A549 (cell line): ENCODE data around the gene RMC1. TPM values are rescaled to one million over a fixed set of nuclear protein-coding genes. Genes with fewer than 3 reads are reported as not detected.
A peak's percentile ranks its signal among the peaks of the same experiment; 100 is the strongest.

Experiments
- ATAC-seq, 2 experiments: fragments of 200-7000 bp in 1 of 2; fragments of >200 bp in 1 of 2; cut with Nextera tagmentation in 1 of 2; cut with Tn5 transposase in 1 of 2; 3 replicates each; pipeline versions ENCODE4 v1.8.0 to v1.9.1; 2018 to 2020; ENCODE audit warnings: mild to moderate bottlenecking in 1 of 2, moderate library complexity in 1 of 2
- CTCF ChIA-PET: fragments of 300-600 bp; sonication (Branson Sonifier 250); formaldehyde crosslinking; extraction: SDS; loops from one replicate; lab custom pipeline; 2021; ENCODE audit warnings: antibody characterized with exemption, inconsistent platforms; lab: Yijun Ruan, JAX
- POLR2A ChIA-PET: fragments of 350-600 bp; formaldehyde crosslinking; extraction: SDS; loops from one replicate; lab custom pipeline; 2021; ENCODE audit warnings: antibody characterized with exemption, inconsistent platforms; lab: Yijun Ruan, JAX
- DNase-seq, 2 experiments: peaks; one replicate each; pipeline versions ENCODE4 v3.0.0 to v3.0.0-alpha.2; 2011 to 2016; ENCODE audit warnings: low read depth in 1 of 2, low spot score in 1 of 2
- FAIRE-seq: peaks from 2 replicates; lab custom pipeline; 2011; peaks lifted over from hg19 to GRCh38; lab: Jason Lieb, UNC
- H3K27ac ChIP-seq, 2 experiments: fragments of >200 bp; sonication (Bioruptor Twin); formaldehyde crosslinking; 3 replicates each; pipeline ENCODE4 v1.5.1; 2016 to 2017
- H3K4me1 ChIP-seq: fragments of >200 bp; sonication (Bioruptor Twin); formaldehyde crosslinking; 3 replicates; pipeline ENCODE4 v1.6.1; 2016
- H3K4me2 ChIP-seq: fragments of >200 bp; sonication (Bioruptor Twin); formaldehyde crosslinking; 3 replicates; pipeline ENCODE4 v1.6.1; 2016
- H3K4me3 ChIP-seq: fragments of >200 bp; sonication (Bioruptor Twin); formaldehyde crosslinking; 3 replicates; pipeline ENCODE4 v1.5.1; 2016
- H3K9me3 ChIP-seq: fragments of >200 bp; sonication (Bioruptor Twin); formaldehyde crosslinking; 3 replicates; pipeline ENCODE4 v1.6.1; 2016
- BHLHE40 ChIP-seq: IDR thresholded peaks from 2 replicates; pipeline ENCODE4 v1.6.1; 2012; ENCODE audit warnings: low read depth, low read length, inconsistent platforms
- CBX2 ChIP-seq: fragments of 200-600 bp; sonication (generic); IDR thresholded peaks from 2 replicates; pipeline ENCODE4 v1.6.1; 2016; ENCODE audit warnings: low read depth, mild to moderate bottlenecking, borderline replicate concordance
- CBX8 ChIP-seq: fragments of 200-600 bp; sonication (generic); IDR thresholded peaks from 2 replicates; pipeline ENCODE4 v1.6.1; 2016
- CEBPB ChIP-seq, 2 experiments: fragments of >200 bp in 1 of 2; sonication (Bioruptor Twin) in 1 of 2; formaldehyde crosslinking in 1 of 2; IDR thresholded peaks; 2 replicates each; pipeline ENCODE4 v1.6.1; 2012 to 2016
- CHD4 ChIP-seq: fragments of 200-600 bp; sonication (generic); IDR thresholded peaks from 2 replicates; pipeline ENCODE4 v1.6.1; 2016; ENCODE audit warnings: antibody characterized with exemption, mild to moderate bottlenecking, borderline replicate concordance
- EP300 ChIP-seq, 2 experiments: fragments of >200 bp; sonication (Bioruptor Twin); formaldehyde crosslinking; IDR thresholded peaks; 2 replicates in 1 of 2; 3 replicates in 1 of 2; pipeline ENCODE4 v1.6.1; 2016 to 2017
- FOSL2 ChIP-seq, 2 experiments: fragments of 450-650 bp in 1 of 2; fragments of >200 bp in 1 of 2; sonication (Bioruptor Twin) in 1 of 2; formaldehyde crosslinking; IDR thresholded peaks; 2 replicates each; pipeline versions ENCODE4 v1.5.0 to v1.6.1; 2016 to 2020; ENCODE audit warnings: mild to moderate bottlenecking in 1 of 2, moderate library complexity in 1 of 2
- GATA3 ChIP-seq: IDR thresholded peaks from 2 replicates; pipeline ENCODE4 v1.6.1; 2012; ENCODE audit warnings: borderline replicate concordance
- HEYL ChIP-seq: fragments of 250-450 bp; sonication (Bioruptor Pico); IDR thresholded peaks from 2 replicates; pipeline ENCODE4 v1.8.0; 2021; ENCODE audit warnings: mild to moderate bottlenecking, moderate library complexity
- HOXA7 ChIP-seq: fragments of 250-450 bp; sonication (Bioruptor Pico); IDR thresholded peaks from 2 replicates; pipeline ENCODE4 v1.5.0; 2020; ENCODE audit warnings: mild to moderate bottlenecking, moderate library complexity
- HOXB13 ChIP-seq: fragments of 250-450 bp; sonication (Bioruptor Pico); IDR thresholded peaks from 2 replicates; pipeline ENCODE4 v1.5.0; 2020; ENCODE audit warnings: low read depth, mild to moderate bottlenecking, moderate library complexity
- JUNB ChIP-seq: fragments of >200 bp; sonication (Bioruptor Twin); formaldehyde crosslinking; IDR thresholded peaks from 2 replicates; pipeline ENCODE4 v1.6.1; 2016
- KDM5A ChIP-seq: fragments of 200-600 bp; sonication (generic); IDR thresholded peaks from 2 replicates; pipeline ENCODE4 v1.6.1; 2016; ENCODE audit warnings: antibody characterized with exemption, mild to moderate bottlenecking
- MAFK ChIP-seq: fragments of 450-650 bp; IDR thresholded peaks from 2 replicates; pipeline ENCODE4 v1.6.1; 2014; ENCODE audit not compliant: partially characterized antibody
- MAZ ChIP-seq: fragments of 150-350 bp; IDR thresholded peaks from 2 replicates; pipeline ENCODE4 v1.6.1; 2014; ENCODE audit warnings: antibody characterized with exemption, low read depth, low read length, borderline replicate concordance
- MYC ChIP-seq: IDR thresholded peaks from 2 replicates; pipeline ENCODE4 v1.6.1; 2012; ENCODE audit warnings: mild to moderate bottlenecking, inconsistent platforms, low read length, improper control_type of control experiment, borderline replicate concordance
- NR3C1 ChIP-seq: fragments of >200 bp; sonication (Bioruptor Twin); formaldehyde crosslinking; IDR thresholded peaks from 3 replicates; pipeline ENCODE4 v1.6.1; 2017
- POLR2A ChIP-seq: IDR thresholded peaks from 2 replicates; pipeline ENCODE4 v1.6.1; 2012; ENCODE audit warnings: mild to moderate bottlenecking, low read length
- RCOR1 ChIP-seq: fragments of 150-350 bp; IDR thresholded peaks from 2 replicates; pipeline ENCODE4 v1.6.1; 2014; ENCODE audit warnings: antibody characterized with exemption, low read length, low read depth
- RNF2 ChIP-seq: fragments of 200-600 bp; sonication (generic); IDR thresholded peaks from 2 replicates; pipeline ENCODE4 v1.6.1; 2016; ENCODE audit warnings: low read depth, mild to moderate bottlenecking, antibody characterized with exemption, moderate library complexity, borderline replicate concordance
- SREBF2 ChIP-seq: fragments of 450-650 bp; IDR thresholded peaks from 2 replicates; pipeline ENCODE4 v1.6.1; 2014; ENCODE audit warnings: mild to moderate bottlenecking, moderate library complexity
- ZC3H11A ChIP-seq: fragments of 450-650 bp; IDR thresholded peaks from 2 replicates; pipeline ENCODE4 v1.6.1; 2014; ENCODE audit warnings: antibody characterized with exemption, mild to moderate bottlenecking
- ZFP36 ChIP-seq: fragments of 450-650 bp; IDR thresholded peaks from 2 replicates; pipeline ENCODE4 v1.6.1; 2014; ENCODE audit warnings: borderline replicate concordance; ENCODE audit not compliant: partially characterized antibody
- ZSCAN20 ChIP-seq: fragments of 250-450 bp; sonication (Bioruptor Pico); IDR thresholded peaks from 2 replicates; pipeline ENCODE4 v1.8.0; 2022; ENCODE audit warnings: mild to moderate bottlenecking, moderate library complexity
- WGBS: methylation state at CpG from one replicate; pipeline ENCODE4 v1.1.6; 2017; ENCODE audit errors: missing lambda C conversion rate; 5-methylcytosine and 5-hydroxymethylcytosine counted together
- polyA minus RNA-seq: library from RNA; depleted of rRNA, polyadenylated mRNA; stranded (reverse); fragments of >200 nt; gene quantifications from 2 replicates; pipeline ENCODE4 v1.2.3, GENCODE V29; 2011; rRNA and poly(A)+ RNA removed
- polyA plus RNA-seq, 4 experiments: library from polyadenylated mRNA; depleted of rRNA in 3 of 4; stranded (reverse); fragments of >200 nt; fragmentation: RNase III in 1 of 4; extraction: RNeasy Plus Mini Kit Qiagen cat#74134 plus additional on column Dnase treatment in 1 of 4; gene quantifications; 2 replicates in 3 of 4; 3 replicates in 1 of 4; pipeline ENCODE4 v1.2.3, GENCODE V29; 2011 to 2017
- TF ChIP-seq, protein P1 (sequence below): fragments of 200-600 bp; sonication (generic); IDR thresholded peaks from 2 replicates; pipeline ENCODE4 v1.6.1; 2016; ENCODE audit warnings: antibody characterized with exemption, mild to moderate bottlenecking, moderate library complexity
- TF ChIP-seq, protein P2 (sequence below): fragments of >200 bp; sonication (Bioruptor Twin); formaldehyde crosslinking; IDR thresholded peaks from 3 replicates; pipeline ENCODE4 v1.5.1; 2016
- TF ChIP-seq, protein P3 (sequence below): fragments of 250-450 bp; sonication (Bioruptor Pico); IDR thresholded peaks from 2 replicates; pipeline ENCODE4 v1.5.0; 2020; ENCODE audit warnings: low read depth, mild to moderate bottlenecking, moderate library complexity
- TF ChIP-seq, protein P4 (sequence below): fragments of >200 bp; sonication (Bioruptor Twin); formaldehyde crosslinking; IDR thresholded peaks from 2 replicates; pipeline ENCODE4 v1.6.1; 2016
- TF ChIP-seq, protein P5 (sequence below): IDR thresholded peaks from 2 replicates; pipeline ENCODE4 v1.6.1; 2012
- TF ChIP-seq, protein P6 (sequence below): IDR thresholded peaks from 2 replicates; pipeline ENCODE4 v1.6.1; 2012; ENCODE audit warnings: low read depth, borderline replicate concordance
- TF ChIP-seq, protein P7 (sequence below): fragments of 450-650 bp; IDR thresholded peaks from 2 replicates; pipeline ENCODE4 v1.6.1; 2014; ENCODE audit warnings: antibody characterized with exemption

RMC1 gene
- 17.5 and 28.5 TPM in 2 replicates for polyA plus RNA-seq (2011; rRNA removed)
- polyA plus RNA-seq (2012; cell fraction: cytosol; rRNA removed) = 14.8 and 16.4 TPM in 2 replicates
- polyA plus RNA-seq (2012; cell fraction: nucleus; rRNA removed) = 21.0 and 22.8 TPM in 2 replicates
- polyA plus RNA-seq (2017; fragmentation: RNase III; extraction: RNeasy Plus Mini Kit Qiagen cat#74134 plus additional on column Dnase treatment) = 13.9 to 15.7 TPM (median 14.7 TPM) in 3 replicates
- polyA minus RNA-seq = 12.7 and 13.5 TPM in 2 replicates

DNA sequence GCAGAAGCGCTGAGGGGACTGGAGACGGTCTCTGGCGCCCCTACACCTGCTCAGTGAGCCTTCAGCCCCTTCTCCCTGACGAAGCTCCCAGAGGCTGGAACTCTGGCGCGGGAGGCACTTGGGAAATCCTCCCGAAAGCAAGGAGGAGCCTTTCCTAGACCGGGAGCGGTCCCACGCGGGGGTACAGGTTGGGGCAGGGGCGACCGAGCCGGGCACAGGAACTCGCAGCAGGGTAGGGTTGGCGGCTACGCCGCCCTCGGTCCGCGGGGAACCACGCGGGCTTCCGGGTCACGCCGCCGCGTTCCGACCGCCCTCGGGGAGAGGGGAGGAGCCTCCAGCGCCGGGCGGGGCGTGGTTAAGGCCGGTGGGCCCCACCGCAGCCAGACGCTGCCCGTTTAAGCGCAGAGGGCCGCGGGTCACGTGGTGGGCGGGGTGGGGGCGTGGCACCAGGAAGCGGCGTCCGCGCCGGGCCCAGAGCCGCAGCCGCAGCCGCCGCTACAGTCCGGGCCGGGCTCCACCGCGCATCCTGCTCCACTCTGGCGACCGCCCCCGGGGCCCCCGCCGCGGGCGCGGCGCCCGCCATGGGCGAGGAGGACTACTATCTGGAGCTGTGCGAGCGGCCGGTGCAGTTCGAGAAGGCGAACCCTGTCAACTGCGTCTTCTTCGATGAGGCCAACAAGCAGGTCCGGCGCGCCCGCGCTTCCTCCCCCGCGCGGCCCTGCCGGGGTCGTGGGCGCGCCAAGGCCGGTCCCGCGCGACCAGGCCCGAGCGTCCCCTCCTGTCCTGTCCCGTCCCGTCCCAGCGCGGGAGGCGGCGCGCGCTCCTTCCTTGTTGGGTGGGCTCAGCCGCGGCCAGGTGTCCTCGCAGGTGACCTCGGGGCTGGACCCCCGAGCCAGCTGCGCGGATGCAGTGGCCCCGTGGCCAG is at the start of gene RMC1:
Gene RMC1 (plus strand): TSS at position 474 of the 925 bp plus-strand sequence. CDS start 108 bp downstream, at position 582.
- Histone ChIP-seq H3K4me1 (peaks cover 10% of the 10 kb centered on the region), H3K4me3 (peak within 1 kb of the TSS; percentile 71), H3K27ac (peak within 1 kb of the TSS; percentile 83 to 90), H3K4me2 (peak within 1 kb of the TSS; percentile 95), H3K9me3 (no peaks in the 10 kb centered on the region)
- DNase-seq (peak; percentile 54 to 92), ATAC-seq (peak; percentile 86 to 89), FAIRE-seq (no peak)
- WGBS = 4% methylated on average over 11 of the region's 110 CpGs
- ChIA-PET POLR2A (no interaction called here), CTCF (interaction anchor here (1.0 to 3.6 kb wide), 3 partner anchors 40 to 309 kb away, joined by 3 to 12 read pairs (median 5); no protein-coding TSS in a partner anchor)
- TF ChIP-seq ZFP36 (no peak), BHLHE40 (0 out of 2 replicates have a peak, but pooled peaks have one; percentile 25), JUNB (no peak), HOXB13 (no peak), FOSL2 (IDR thresholded peaks at IDR 0.05) (no peak), FOSL2 (CRISPR knock-in tag; IDR thresholded peaks at IDR 0.05) (no peak), EP300 (IDR thresholded peaks at IDR 0.05) (no peak), MAFK (no peak), POLR2A (peak; percentile 73), RCOR1 (no peak), NR3C1 (no peak), CHD4 (no peak), HOXA7 (no peak), KDM5A (no peak), ZSCAN20 (CRISPR knock-in tag) (no peak), HEYL (CRISPR knock-in tag) (no peak), ZC3H11A (no peak), MAZ (no peak), RNF2 (no peak), CEBPB (IDR thresholded peaks at IDR 0.05) (no peak), CBX8 (no peak), CBX2 (no peak), SREBF2 (no peak), MYC (no peak), GATA3 (0 out of 2 replicates have a peak, but pooled peaks have one; percentile 10)
- TF ChIP-seq, protein P1, sequence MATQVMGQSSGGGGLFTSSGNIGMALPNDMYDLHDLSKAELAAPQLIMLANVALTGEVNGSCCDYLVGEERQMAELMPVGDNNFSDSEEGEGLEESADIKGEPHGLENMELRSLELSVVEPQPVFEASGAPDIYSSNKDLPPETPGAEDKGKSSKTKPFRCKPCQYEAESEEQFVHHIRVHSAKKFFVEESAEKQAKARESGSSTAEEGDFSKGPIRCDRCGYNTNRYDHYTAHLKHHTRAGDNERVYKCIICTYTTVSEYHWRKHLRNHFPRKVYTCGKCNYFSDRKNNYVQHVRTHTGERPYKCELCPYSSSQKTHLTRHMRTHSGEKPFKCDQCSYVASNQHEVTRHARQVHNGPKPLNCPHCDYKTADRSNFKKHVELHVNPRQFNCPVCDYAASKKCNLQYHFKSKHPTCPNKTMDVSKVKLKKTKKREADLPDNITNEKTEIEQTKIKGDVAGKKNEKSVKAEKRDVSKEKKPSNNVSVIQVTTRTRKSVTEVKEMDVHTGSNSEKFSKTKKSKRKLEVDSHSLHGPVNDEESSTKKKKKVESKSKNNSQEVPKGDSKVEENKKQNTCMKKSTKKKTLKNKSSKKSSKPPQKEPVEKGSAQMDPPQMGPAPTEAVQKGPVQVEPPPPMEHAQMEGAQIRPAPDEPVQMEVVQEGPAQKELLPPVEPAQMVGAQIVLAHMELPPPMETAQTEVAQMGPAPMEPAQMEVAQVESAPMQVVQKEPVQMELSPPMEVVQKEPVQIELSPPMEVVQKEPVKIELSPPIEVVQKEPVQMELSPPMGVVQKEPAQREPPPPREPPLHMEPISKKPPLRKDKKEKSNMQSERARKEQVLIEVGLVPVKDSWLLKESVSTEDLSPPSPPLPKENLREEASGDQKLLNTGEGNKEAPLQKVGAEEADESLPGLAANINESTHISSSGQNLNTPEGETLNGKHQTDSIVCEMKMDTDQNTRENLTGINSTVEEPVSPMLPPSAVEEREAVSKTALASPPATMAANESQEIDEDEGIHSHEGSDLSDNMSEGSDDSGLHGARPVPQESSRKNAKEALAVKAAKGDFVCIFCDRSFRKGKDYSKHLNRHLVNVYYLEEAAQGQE = no peak
- TF ChIP-seq, protein P2, sequence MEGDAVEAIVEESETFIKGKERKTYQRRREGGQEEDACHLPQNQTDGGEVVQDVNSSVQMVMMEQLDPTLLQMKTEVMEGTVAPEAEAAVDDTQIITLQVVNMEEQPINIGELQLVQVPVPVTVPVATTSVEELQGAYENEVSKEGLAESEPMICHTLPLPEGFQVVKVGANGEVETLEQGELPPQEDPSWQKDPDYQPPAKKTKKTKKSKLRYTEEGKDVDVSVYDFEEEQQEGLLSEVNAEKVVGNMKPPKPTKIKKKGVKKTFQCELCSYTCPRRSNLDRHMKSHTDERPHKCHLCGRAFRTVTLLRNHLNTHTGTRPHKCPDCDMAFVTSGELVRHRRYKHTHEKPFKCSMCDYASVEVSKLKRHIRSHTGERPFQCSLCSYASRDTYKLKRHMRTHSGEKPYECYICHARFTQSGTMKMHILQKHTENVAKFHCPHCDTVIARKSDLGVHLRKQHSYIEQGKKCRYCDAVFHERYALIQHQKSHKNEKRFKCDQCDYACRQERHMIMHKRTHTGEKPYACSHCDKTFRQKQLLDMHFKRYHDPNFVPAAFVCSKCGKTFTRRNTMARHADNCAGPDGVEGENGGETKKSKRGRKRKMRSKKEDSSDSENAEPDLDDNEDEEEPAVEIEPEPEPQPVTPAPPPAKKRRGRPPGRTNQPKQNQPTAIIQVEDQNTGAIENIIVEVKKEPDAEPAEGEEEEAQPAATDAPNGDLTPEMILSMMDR = no peak
- TF ChIP-seq, protein P3, sequence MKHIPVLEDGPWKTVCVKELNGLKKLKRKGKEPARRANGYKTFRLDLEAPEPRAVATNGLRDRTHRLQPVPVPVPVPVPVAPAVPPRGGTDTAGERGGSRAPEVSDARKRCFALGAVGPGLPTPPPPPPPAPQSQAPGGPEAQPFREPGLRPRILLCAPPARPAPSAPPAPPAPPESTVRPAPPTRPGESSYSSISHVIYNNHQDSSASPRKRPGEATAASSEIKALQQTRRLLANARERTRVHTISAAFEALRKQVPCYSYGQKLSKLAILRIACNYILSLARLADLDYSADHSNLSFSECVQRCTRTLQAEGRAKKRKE (CRISPR knock-in tag) = no peak
- TF ChIP-seq, protein P4, sequence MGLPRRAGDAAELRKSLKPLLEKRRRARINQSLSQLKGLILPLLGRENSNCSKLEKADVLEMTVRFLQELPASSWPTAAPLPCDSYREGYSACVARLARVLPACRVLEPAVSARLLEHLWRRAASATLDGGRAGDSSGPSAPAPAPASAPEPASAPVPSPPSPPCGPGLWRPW = no peak
- TF ChIP-seq, protein P5, sequence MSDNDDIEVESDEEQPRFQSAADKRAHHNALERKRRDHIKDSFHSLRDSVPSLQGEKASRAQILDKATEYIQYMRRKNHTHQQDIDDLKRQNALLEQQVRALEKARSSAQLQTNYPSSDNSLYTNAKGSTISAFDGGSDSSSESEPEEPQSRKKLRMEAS = peak; percentile 78
- TF ChIP-seq, protein P6, sequence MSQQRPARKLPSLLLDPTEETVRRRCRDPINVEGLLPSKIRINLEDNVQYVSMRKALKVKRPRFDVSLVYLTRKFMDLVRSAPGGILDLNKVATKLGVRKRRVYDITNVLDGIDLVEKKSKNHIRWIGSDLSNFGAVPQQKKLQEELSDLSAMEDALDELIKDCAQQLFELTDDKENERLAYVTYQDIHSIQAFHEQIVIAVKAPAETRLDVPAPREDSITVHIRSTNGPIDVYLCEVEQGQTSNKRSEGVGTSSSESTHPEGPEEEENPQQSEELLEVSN = peak; percentile 73
- TF ChIP-seq, protein P7, sequence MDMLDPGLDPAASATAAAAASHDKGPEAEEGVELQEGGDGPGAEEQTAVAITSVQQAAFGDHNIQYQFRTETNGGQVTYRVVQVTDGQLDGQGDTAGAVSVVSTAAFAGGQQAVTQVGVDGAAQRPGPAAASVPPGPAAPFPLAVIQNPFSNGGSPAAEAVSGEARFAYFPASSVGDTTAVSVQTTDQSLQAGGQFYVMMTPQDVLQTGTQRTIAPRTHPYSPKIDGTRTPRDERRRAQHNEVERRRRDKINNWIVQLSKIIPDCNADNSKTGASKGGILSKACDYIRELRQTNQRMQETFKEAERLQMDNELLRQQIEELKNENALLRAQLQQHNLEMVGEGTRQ = peak; percentile 85
